Retinal pigment epithelial cell (primary cell): ENCODE measurements around the gene RGS8.

ENCODE experiments used
- DNase-seq: peaks from one replicate; pipeline ENCODE4 v3.0.0-alpha.2; 2010; ENCODE audit warnings: low read depth
- H3K4me3 ChIP-seq: 2 replicates; pipeline ENCODE4 v1.5.1; 2011; ENCODE audit warnings: mild to moderate bottlenecking, low read length, control low read depth, moderate library complexity
- CTCF ChIP-seq: conservative IDR thresholded peaks from 2 replicates; pipeline ENCODE4 v1.5.1; 2011; ENCODE audit warnings: low read depth, low read length, control low read depth, inconsistent platforms

Gene RGS8

DNA sequence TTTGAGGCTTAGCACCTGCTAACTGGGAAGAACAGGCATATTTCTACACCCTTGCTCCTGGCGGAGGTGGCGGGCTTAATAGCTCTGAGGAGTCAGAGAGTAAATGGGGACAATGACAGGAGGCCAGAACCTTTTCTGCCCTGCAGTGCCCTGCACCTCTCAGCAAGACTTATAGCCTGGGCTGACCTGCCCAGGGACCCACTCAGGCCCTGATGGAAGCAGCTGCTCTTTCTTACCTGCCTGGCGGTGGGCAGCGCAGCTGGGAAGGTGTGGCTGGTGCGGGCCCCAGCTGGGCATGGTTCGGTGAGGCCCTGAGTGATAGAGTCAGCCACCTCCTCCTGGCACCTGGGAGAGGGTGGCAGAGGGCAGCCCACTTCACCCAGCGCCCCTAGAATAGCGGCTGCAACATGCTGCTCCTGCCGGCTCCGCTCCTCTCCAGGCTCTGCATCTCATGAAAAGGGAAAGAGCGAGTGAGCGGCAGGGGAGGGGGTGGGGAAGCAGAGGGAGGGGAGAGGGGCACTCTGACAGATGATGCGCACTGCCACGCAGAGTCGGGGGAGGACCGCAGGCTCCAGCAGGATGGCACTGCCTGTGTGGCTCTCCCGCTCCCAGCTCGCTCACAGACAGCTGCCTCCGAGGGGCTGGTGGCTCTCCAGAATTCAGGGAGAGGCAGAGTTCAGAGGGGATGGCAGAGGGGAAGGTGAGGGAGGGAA lies at the start of gene RGS8:
Gene RGS8 (minus strand): TSS at position 472 of the 713 bp plus-strand sequence. CDS start 14,938 bp downstream, outside the sequence.
- TF ChIP-seq CTCF: no peak
- H3K4me3 ChIP-seq: no peak within 1 kb of the TSS
- no peak for DNase-seq

DNA sequence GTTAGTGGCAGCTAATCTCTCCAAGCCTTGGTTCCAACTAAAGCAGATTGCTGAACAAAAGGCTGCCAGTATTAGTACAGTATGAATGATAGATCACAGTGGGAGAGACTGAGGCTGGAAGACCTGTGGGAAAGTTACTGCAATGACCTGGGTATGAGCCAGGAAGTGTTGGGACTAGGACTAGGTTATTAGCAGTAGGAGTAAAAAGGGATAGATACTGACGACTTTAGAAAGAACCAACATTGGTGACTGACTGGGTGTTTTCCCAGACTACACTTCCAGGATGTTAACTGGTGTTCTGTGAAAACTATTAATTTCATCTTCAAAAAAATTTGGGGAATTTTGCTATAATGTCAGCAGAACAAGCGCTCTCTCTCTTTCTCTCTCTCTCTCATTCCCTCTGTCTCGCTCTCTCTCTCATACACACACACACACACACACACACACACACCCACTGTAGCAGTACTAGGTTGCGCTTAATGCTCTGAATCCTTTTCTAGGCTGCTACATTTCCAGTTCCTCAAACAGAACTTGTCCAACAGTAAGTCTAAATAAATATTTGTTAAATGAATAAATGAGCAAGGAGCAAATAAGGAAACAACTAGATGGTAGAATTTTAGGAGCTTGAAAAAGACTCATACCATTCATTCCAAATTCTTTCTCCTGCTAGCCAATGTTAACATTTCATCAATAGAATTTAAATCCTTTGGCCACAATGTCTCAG lies 47.6 kb upstream of the RGS8 start:
- DNase-seq: no peak
- H3K4me3 ChIP-seq: no peak overlapping the region
- no peak for TF ChIP-seq CTCF

DNA sequence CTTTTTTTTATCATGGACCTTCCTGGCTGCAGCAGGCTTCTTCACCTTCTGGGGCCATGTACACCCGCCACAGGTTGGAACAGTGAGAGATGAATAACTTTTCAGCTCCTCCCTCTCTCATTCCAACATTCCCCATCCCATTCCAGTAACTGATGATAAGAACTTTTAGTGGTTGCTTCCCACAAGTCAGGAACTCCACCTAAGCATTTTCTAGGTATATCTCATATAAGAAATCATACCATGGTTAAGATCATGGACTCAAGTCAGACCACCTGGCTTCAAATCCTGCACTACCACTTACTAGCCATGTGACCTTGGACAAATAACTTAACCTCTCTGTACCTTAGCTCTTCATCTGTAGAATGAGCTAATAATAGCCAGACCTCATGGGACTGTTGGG lies 42.5 kb upstream of the RGS8 start:
- DNase-seq: no peak
- no peak overlapping the region for H3K4me3 ChIP-seq
- TF ChIP-seq CTCF: no peak

GRCh38 chr1:182725259-182726255 lies 41.2 kb upstream of the RGS8 start:
- DNase-seq: no peak
- TF ChIP-seq CTCF: no peak
- no peak overlapping the region for H3K4me3 ChIP-seq

DNA sequence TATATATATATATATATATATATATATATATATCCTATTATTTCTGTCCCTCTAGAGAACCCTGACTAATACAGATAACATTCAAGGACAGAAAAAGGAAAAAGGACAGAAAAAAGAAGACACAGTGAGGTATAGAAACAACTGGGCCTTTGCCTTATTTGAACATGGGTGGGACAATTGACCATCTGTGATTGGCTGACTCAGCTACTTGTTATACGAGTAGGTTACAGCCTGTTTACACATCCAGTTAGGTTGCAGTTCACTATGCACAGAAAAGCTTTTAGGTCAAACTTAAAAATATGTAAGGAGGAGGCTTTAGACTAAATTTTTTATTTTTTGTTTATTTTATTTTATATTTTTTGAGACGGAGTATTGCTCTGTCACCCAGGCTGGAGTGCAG lies 39.8 kb upstream of the RGS8 start:
- DNase-seq: no peak
- no peak overlapping the region for H3K4me3 ChIP-seq
- no peak for TF ChIP-seq CTCF

DNA sequence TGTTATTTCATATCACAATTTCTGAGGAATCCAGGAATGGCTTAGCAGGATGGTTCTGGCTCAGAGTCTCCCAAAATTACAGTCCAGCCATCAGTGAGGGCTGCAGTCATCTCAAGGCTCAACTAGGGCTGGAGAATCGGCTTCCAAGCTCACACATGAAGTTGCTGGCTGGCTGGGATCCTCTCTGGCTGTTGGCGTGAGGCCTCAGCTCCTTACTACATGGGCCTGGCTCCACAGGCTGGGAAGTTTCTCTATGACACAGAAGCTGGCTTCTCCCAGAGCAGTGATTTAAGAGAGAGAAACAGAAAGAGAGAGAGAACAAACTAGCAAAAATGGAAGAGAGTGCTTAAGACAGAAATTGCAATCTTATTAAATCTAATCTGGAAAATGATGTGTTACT lies 38.8 kb upstream of the RGS8 start:
- DNase-seq: no peak
- no peak overlapping the region for H3K4me3 ChIP-seq
- no peak for TF ChIP-seq CTCF
